ENCODE data around the gene TRIM72.
"Not testable (repeated sequence)": the region's sequence is repeated elsewhere in the genome, so short reads cannot be mapped to it uniquely, and the experiment has no call there.

TRIM72 gene

DNA sequence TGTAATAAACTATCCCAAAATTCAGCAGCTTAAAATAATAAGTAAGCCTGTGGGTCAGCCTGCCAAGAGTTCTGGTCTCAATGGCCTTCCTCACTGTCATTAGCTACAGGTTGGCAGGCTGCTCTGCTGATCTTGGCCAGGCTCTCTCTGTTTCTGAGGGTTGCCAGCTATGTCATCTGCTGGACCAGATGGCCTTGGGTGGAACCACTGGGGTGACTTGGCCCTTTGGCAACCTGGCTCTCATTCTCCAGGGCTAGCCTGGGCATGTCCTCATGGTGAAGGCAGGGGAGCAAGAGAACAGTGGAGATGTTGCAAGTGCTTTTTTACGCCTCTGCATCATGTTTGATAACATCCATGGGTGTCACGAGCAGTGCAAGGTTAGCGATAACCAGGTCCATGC lies 59.8 kb downstream of the TRIM72 start:
- Histone ChIP-seq H3K36me3 (ENCODE audit: control insufficient read depth, insufficient read depth, low read length) (no peaks in the 10 kb centered on the region), H3K4me1 (ENCODE audit: control insufficient read depth, insufficient read depth, low read length) (no peaks in the 10 kb centered on the region), H3K4me3 (ENCODE audit: low read length) (no peak overlapping the region), H3K9ac (ENCODE audit: low read length) (no peak overlapping the region), H3K27me3 (ENCODE audit: control insufficient read depth, insufficient read depth, low read length) (no peaks in the 10 kb centered on the region), H3K9me3 (ENCODE audit: control insufficient read depth, low read length) (no peaks in the 10 kb centered on the region)

DNA sequence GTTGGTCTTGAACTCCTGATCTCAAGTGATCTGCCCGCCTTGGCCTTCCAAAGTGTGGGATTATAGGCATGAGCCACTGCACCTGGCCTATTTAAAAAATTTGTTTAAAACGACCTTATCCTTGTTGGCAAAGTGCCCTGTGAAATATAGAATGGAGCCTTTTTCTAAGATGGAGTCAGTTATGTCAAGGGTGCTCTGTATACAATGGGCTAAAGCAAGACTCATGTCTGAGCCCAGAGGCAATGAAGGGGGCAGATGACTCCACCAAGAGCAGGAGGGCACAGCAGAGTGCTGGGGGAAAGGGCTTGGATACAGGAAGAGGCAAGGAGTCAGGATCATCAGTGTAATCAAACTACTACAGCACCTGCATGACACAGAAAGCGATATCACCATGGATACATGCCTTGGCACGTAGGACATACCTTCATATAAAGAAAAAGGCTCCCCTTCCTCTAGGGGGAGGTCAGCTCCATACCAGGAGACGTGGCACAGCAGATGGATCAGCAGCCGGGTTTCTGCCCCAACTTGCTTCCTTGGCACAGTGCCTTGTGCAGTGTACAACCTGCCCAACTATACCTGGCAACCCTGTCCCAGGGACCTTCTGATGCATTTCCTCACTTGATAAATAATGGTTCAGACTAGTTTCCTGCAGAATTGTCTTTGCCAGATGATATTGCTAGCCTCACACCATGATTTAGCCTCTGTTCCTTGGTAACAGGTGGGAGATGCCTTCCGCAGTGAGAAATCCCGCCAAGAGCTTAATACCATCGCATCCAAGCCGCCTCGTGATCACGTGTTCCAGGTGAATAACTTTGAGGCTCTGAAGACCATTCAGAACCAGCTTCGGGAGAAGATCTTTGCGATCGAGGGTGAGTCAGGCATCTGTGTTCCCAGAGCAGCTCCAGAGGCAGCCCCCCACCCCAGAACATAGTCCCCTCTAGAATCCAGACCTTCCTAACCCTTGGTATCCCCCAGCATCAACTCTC lies 61.2 kb downstream of the TRIM72 start:
- Histone ChIP-seq H3K9ac (ENCODE audit: low read length) (no peak overlapping the region), H3K4me1 (ENCODE audit: control insufficient read depth, insufficient read depth, low read length) (no peaks in the 10 kb centered on the region), H3K27me3 (ENCODE audit: control insufficient read depth, insufficient read depth, low read length) (no peaks in the 10 kb centered on the region), H3K9me3 (ENCODE audit: control insufficient read depth, low read length) (no peaks in the 10 kb centered on the region), H3K36me3 (ENCODE audit: control insufficient read depth, insufficient read depth, low read length) (no peaks in the 10 kb centered on the region), H3K4me3 (ENCODE audit: low read length) (no peak overlapping the region)

DNA sequence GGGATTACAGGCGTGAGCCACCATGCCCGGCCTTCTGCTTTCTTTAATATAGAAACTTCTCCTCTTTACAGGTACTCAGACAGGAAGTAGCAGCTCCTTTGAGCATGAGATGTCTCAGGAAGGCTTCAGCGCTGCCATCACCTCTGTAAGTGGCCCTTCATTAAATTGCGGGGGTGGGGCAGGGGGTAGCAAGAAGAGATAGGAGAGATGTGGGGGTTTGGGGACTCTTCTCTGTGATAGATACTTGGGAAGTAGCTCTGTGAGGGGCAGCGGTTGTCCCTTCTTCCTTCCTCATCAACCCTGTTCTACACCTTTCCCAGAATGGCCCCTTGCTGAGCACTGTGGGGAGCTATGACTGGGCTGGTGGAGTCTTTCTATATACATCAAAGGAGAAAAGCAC lies 62.7 kb downstream of the TRIM72 start:
- no peaks in the 10 kb centered on the region for H3K9me3 ChIP-seq (ENCODE audit: control insufficient read depth, low read length)
- H3K27me3 ChIP-seq (ENCODE audit: control insufficient read depth, insufficient read depth, low read length): no peaks in the 10 kb centered on the region
- H3K4me3 ChIP-seq (ENCODE audit: low read length): no peak overlapping the region
- no peaks in the 10 kb centered on the region for H3K36me3 ChIP-seq (ENCODE audit: control insufficient read depth, insufficient read depth, low read length)
- H3K9ac ChIP-seq (ENCODE audit: low read length): no peak overlapping the region
- no peaks in the 10 kb centered on the region for H3K4me1 ChIP-seq (ENCODE audit: control insufficient read depth, insufficient read depth, low read length)

DNA sequence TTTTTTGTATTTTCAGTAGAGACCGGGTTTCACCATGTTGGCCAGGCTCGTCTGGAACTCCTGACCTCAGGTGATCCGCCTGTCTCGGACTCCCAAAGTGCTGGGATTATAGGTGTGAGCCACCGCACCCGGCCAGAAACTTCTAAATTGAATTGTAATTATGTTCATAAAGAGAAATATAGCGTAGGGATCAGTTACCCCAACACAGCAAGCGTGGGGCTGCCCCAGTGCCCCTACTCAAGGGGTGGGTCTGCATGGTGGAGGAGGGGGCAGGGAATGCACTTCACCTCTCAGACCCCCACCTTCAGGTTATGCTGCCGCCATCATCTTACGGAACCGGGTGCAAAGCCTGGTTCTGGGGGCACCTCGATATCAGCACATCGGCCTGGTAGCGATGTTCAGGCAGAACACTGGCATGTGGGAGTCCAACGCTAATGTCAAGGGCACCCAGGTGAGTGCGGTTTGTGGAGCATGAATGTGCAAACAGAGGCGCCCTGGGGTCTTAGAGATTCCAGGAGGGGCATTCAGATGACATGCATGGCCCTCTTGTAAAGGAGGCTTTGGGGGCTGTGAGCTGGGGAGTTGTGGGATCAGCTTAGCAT lies 63.8 kb downstream of the TRIM72 start:
- H3K9me3 ChIP-seq (ENCODE audit: control insufficient read depth, low read length): no peaks in the 10 kb centered on the region
- no peak overlapping the region for H3K4me3 ChIP-seq (ENCODE audit: low read length)
- H3K36me3 ChIP-seq (ENCODE audit: control insufficient read depth, insufficient read depth, low read length): no peaks in the 10 kb centered on the region
- no peak overlapping the region for H3K9ac ChIP-seq (ENCODE audit: low read length)
- H3K4me1 ChIP-seq (ENCODE audit: control insufficient read depth, insufficient read depth, low read length): no peaks in the 10 kb centered on the region
- no peaks in the 10 kb centered on the region for H3K27me3 ChIP-seq (ENCODE audit: control insufficient read depth, insufficient read depth, low read length)

DNA sequence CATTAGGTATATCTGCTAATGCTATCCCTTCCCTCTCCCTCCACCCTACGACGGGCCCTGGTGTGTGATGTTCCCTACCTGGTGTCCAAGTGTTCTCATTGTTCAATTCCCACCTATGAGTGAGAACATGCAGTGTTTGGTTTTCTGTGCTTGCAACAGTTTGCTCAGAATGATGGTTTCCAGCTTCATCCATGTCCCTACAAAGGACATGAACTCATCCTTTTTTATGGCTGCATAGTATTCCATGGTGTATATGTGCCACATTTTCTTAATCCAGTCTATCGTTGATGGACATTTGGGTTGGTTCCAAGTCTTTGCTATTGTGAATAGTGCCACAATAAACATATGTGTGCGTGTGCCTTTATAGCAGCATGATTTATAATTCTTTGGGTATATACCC lies 64.9 kb downstream of the TRIM72 start:
- not testable (repeated sequence) for H3K9me3 ChIP-seq (ENCODE audit: control insufficient read depth, low read length); H3K4me1 ChIP-seq (ENCODE audit: control insufficient read depth, insufficient read depth, low read length); H3K27me3 ChIP-seq (ENCODE audit: control insufficient read depth, insufficient read depth, low read length); H3K9ac ChIP-seq (ENCODE audit: low read length); H3K4me3 ChIP-seq (ENCODE audit: low read length); H3K36me3 ChIP-seq (ENCODE audit: control insufficient read depth, insufficient read depth, low read length)
